ENCODE measurements around the gene DPT. TPM values are rescaled to one million over a fixed set of nuclear protein-coding genes. Genes with fewer than 3 reads are reported as not detected.

DPT gene
- not detected in 2 replicates for total RNA-seq

GRCh38 chr1:168728473-168729404 lies at the start of gene DPT:
DPT (minus strand) TSS chr1:168729206; CDS start chr1:168729174, 32 bp downstream.

Other genes with a start within 250 kb of the DPT start
- gene XCL2, start 185.2 kb downstream of the DPT start, total RNA-seq = not detected in 2 replicates
- gene XCL1, start 152.6 kb downstream of the DPT start, total RNA-seq = not detected in 2 replicates

Data from dermis lymphatic vessel endothelial cell (primary cell).